Caco-2 (cell line): ENCODE measurements around the gene TMEM150C. TPM values are rescaled to one million over a fixed set of nuclear protein-coding genes. Genes with fewer than 3 reads are reported as not detected.

Source experiments
- BruUV-seq: library from RNA; stranded (reverse); fragments of 400-500 nt; replicated peaks from 2 replicates; lab custom pipeline; 2021; lab: Mats Ljungman, UMichigan
- CTCF ChIA-PET: fragments of 300-600 bp; sonication (Branson Sonifier 250); formaldehyde crosslinking; loops from one replicate; lab custom pipeline; 2022; ENCODE audit warnings: antibody characterized with exemption; lab: Charles Lee
- POLR2A ChIA-PET: fragments of 300-600 bp; sonication (Branson Sonifier 250); formaldehyde crosslinking; loops from one replicate; lab custom pipeline; 2022; ENCODE audit warnings: antibody characterized with exemption; lab: Charles Lee
- DNase-seq, 2 experiments: peaks; one replicate each; pipeline versions ENCODE4 v3.0.0 to v3.0.0-alpha.2; 2020 to 2022
- H3K27me3 ChIP-seq: replicated peaks from 2 replicates; pipeline ENCODE4 v1.6.0; 2011; ENCODE audit warnings: low read length; ENCODE audit not compliant: control insufficient read depth, insufficient read depth
- H3K36me3 ChIP-seq: 2 replicates; pipeline ENCODE4 v1.5.1; 2011; ENCODE audit warnings: low read length; ENCODE audit not compliant: control insufficient read depth, insufficient read depth
- H3K4me1 ChIP-seq: fragments of 250-450 bp; sonication (Bioruptor Pico); 2 replicates; pipeline ENCODE4 v1.5.1; 2020; ENCODE audit warnings: mild to moderate bottlenecking
- H3K4me3 ChIP-seq: 2 replicates; pipeline ENCODE4 v1.5.1; 2011; ENCODE audit warnings: low read depth, mild to moderate bottlenecking, control low read depth, low read length
- H3K9me3 ChIP-seq: fragments of 250-450 bp; sonication (Bioruptor Pico); 2 replicates; pipeline ENCODE4 v1.5.1; 2020; ENCODE audit warnings: mild to moderate bottlenecking, moderate library complexity
- H3K27ac Mint-ChIP-seq: one replicate; pipeline ENCODE4 v1.8.0; 2022; ENCODE audit warnings: mixed read lengths; ENCODE audit not compliant: unreplicated experiment
- H3K27me3 Mint-ChIP-seq: one replicate; pipeline ENCODE4 v1.8.0; 2022; ENCODE audit warnings: mixed read lengths; ENCODE audit not compliant: insufficient read depth, unreplicated experiment
- H3K36me3 Mint-ChIP-seq: one replicate; pipeline ENCODE4 v1.8.0; 2022; ENCODE audit warnings: mild to moderate bottlenecking, mixed read lengths; ENCODE audit not compliant: insufficient read depth, unreplicated experiment
- H3K4me1 Mint-ChIP-seq: one replicate; pipeline ENCODE4 v1.8.0; 2022; ENCODE audit warnings: low read depth, mixed read lengths; ENCODE audit not compliant: unreplicated experiment
- H3K4me3 Mint-ChIP-seq: one replicate; pipeline ENCODE4 v1.8.0; 2022; ENCODE audit warnings: mild to moderate bottlenecking, moderate library complexity, mixed read lengths; ENCODE audit not compliant: unreplicated experiment
- H3K9me3 Mint-ChIP-seq: one replicate; pipeline ENCODE4 v1.8.0; 2022; ENCODE audit warnings: mixed read lengths; ENCODE audit not compliant: unreplicated experiment
- CTCF ChIP-seq, 2 experiments: fragments of 200-600 bp in 1 of 2; IDR thresholded peaks; 1 replicate in 1 of 2; 2 replicates in 1 of 2; pipeline versions ENCODE4 v1.5.1 to v1.8.0; 2011 to 2022; ENCODE audit warnings: antibody characterized with exemption in 1 of 2, control low read depth in 1 of 2, inconsistent platforms in 1 of 2, low read depth in 1 of 2, low read length in 1 of 2, mild to moderate bottlenecking in 1 of 2, moderate library complexity in 1 of 2; ENCODE audit not compliant: insufficient read depth in 1 of 2, severe bottlenecking in 1 of 2, unreplicated experiment in 1 of 2
- intact Hi-C: fragments of 100-400 bp; cut with micrococcal nuclease; formaldehyde crosslinking; loops from one replicate; pipeline ENCODE4 v1.10.0; 2022; ENCODE audit not compliant: unreplicated experiment
- total RNA-seq: library from RNA; stranded (reverse); gene quantifications from 2 replicates; pipeline ENCODE4 v1.2.3, GENCODE V29; 2022

Gene TMEM150C
- total RNA-seq, 1 experiment from 2014 or later, result 5.7 TPM

DNA sequence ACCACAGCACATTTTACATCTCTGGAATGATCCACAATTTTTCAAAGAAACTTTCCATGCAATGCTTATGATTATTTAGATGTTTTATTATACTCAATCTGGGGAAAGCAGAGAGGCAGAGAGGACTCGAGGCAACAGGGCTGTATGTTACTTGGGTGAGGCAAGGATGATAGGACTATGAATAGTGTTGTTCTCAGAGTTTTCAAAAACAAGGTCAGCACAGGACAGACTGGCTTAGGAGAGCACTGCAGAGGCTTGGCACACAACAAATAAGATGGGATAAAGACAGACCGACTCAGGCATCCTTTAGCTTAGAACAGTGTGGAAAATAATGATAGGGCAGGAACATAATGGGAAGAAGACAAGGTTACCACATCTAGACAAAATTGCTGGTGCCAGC, 65.4 kb downstream of the TMEM150C start:
- Mint-ChIP-seq H3K4me3 (no peak overlapping the region), H3K36me3 (no peaks in the 10 kb centered on the region), H3K27me3 (no peaks in the 10 kb centered on the region), H3K4me1 (no peaks in the 10 kb centered on the region), H3K9me3 (no peaks in the 10 kb centered on the region), H3K27ac (no peak overlapping the region)
- no peak for DNase-seq
- no TSS peak for BruUV-seq
- TF ChIP-seq CTCF (IDR thresholded peaks at IDR 0.05; ENCODE audit: insufficient read depth in 1 of 2, low read depth in 1 of 2, low read length in 1 of 2, severe bottlenecking in 1 of 2, unreplicated experiment in 1 of 2), result no peak
- Histone ChIP-seq H3K36me3 (no peaks in the 10 kb centered on the region), H3K27me3 (no peaks in the 10 kb centered on the region), H3K4me3 (no peak overlapping the region), H3K9me3 (no peaks in the 10 kb centered on the region), H3K4me1 (no peaks in the 10 kb centered on the region)
- intact Hi-C loops, result no loop called here
- CTCF ChIA-PET, result no interaction called here
- POLR2A ChIA-PET, result no interaction called here

DNA sequence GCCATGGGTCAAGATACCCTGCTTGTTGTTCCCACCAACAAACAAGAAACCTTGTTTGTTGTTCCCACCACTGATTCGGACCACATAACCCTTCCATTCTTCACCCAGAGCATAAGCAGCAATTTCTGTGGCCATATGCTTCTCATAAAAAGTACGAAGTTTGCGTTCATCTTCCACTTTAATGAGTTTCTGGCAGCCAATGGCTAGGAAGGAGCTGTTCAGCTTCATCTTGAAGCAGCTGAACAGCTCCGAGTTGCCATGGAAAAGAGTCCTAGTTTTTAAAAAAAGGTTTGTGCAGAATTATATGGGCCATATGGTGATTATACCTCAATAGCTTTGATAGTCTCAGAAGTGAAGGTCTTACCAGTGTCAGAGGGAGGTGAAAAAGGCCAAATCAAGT, 66.1 kb downstream of the TMEM150C start:
- Histone ChIP-seq H3K9me3 (no peaks in the 10 kb centered on the region), H3K4me1 (no peaks in the 10 kb centered on the region), H3K36me3 (no peaks in the 10 kb centered on the region), H3K27me3 (no peaks in the 10 kb centered on the region), H3K4me3 (no peak overlapping the region)
- intact Hi-C loops, result no loop called here
- Mint-ChIP-seq H3K9me3 (no peaks in the 10 kb centered on the region), H3K4me3 (no peak overlapping the region), H3K27me3 (no peaks in the 10 kb centered on the region), H3K36me3 (no peaks in the 10 kb centered on the region), H3K27ac (no peak overlapping the region), H3K4me1 (no peaks in the 10 kb centered on the region)
- BruUV-seq, result no TSS peak
- TF ChIP-seq CTCF (IDR thresholded peaks at IDR 0.05; ENCODE audit: insufficient read depth in 1 of 2, low read depth in 1 of 2, low read length in 1 of 2, severe bottlenecking in 1 of 2, unreplicated experiment in 1 of 2), result no peak
- POLR2A ChIA-PET, result no interaction called here
- CTCF ChIA-PET, result no interaction called here
- DNase-seq, result no peak

DNA sequence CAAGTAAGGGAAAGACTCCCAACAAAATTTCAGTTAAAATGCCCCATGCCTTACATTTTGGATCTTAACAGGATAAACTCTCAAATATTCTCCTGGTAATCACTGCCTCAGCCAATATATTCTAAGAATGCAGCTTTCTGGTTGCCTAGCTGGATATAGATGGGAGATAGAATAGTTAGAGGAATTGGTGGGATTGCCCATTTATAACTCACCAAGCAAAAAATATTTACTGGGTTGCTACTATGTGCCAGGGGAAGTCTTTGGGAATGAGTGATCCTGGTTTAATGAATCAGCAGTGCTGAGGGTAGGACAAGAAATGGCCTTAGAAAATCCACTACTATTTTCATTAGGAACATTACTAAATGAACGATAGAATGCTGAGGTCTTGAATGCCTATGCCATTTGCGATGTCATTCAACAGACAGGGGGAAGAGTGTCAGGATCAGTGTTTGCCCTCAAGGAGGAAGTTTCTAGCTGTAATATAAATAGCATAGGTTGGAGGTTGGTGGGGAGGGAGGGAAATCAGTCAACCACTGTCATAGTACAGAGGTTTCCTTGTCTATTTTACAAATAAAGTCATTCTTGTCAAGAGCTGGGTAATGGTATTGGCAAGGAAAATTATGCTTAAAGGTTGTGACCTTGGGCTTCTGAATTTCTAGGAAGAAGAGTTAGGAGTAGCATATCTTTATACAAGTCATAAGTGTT, 67.9 kb downstream of the TMEM150C start:
- Histone ChIP-seq H3K4me1 (no peaks in the 10 kb centered on the region), H3K36me3 (no peaks in the 10 kb centered on the region), H3K27me3 (no peaks in the 10 kb centered on the region), H3K4me3 (no peak overlapping the region), H3K9me3 (no peaks in the 10 kb centered on the region)
- no peak for DNase-seq
- Mint-ChIP-seq H3K4me1 (peaks cover 6% of the 10 kb centered on the region), H3K27me3 (no peaks in the 10 kb centered on the region), H3K27ac (no peak overlapping the region), H3K36me3 (no peaks in the 10 kb centered on the region), H3K9me3 (no peaks in the 10 kb centered on the region), H3K4me3 (no peak overlapping the region)
- ChIA-PET POLR2A (no interaction called here), CTCF (no interaction called here)
- no peak for TF ChIP-seq CTCF (IDR thresholded peaks at IDR 0.05; ENCODE audit: insufficient read depth in 1 of 2, low read depth in 1 of 2, low read length in 1 of 2, severe bottlenecking in 1 of 2, unreplicated experiment in 1 of 2)
- intact Hi-C loops, result no loop called here
- BruUV-seq, result no TSS peak
